NCI-H82 treated with DMSO at 0.1 percent for 48 hours (cell line): ENCODE results near the gene SEC11C.
A peak's percentile ranks its signal among the peaks of the same experiment; 100 is the strongest.
"Not testable (repeated sequence)": the region's sequence is repeated elsewhere in the genome, so short reads cannot be mapped to it uniquely, and the experiment has no call there.

Source experiments
- DNase-seq: peaks from one replicate; lab custom pipeline; 2025; ENCODE audit not compliant: unreplicated experiment; lab: John Stamatoyannopoulos, UW

SEC11C gene

DNA sequence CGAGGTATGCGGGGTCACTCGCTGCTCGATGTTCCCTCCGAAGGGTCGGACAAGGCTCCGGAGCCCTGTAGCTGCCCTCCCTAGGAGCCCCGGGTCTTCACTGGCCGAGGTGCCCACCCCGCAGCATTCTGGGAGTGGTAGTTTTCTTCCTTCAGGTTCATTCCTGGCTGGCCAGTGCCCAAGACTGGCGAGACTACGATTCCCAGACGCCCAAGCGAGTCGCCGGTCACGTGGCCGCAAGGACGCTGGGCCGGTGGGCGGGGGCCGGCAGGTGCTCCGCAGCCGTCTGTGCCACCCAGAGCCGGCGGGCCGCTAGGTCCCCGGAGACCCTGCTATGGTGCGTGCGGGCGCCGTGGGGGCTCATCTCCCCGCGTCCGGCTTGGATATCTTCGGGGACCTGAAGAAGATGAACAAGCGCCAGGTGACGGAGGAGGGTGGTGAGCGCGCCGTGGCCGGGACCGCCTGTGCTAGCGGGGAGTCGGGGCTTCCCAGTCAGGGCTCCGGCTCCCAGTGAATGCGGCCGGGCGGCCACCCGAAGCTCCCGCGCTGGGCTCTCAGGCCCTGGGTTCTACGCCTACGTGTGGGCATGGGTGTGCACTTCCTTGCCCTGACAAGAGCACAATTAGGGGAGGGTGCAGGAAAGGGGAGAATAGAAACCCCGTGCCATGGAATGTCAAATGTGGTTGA lies at the start of gene SEC11C:
TSS of gene SEC11C (plus strand) at position 270 of the 687 bp plus-strand sequence. CDS start at position 335, 65 bp downstream.
- peak; percentile 95 for DNase-seq

DNA sequence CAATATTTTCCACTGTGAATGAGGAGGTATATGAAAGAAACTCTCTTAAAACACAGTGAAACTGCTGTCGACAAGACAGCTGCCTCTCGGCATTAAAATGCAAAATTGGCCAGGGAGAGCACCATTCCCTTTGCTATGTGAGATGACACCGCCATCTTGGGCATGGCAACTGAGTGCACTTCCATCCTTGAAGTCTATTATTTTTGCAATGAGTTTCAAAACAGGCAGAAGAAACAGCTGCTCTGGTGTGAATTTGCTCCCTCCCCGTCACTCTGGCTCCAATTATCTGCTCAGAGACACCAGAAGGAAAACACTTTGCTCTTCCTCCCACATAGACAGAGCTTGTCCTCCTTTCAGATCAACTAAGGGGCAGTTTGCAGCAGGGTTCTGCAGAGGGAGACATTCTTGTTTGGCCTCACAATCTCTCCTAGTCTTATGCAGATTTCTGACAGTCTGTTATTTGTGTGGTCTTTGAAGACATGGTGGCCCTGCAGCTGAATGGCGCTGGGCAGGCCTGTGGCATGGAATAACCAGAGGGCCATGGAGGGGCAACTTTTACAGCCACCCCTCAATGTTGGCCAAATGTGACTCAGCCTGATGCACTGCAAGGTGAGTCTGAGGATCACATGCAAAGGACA lies 48.6 kb upstream of the SEC11C start:
- no peak for DNase-seq

DNA sequence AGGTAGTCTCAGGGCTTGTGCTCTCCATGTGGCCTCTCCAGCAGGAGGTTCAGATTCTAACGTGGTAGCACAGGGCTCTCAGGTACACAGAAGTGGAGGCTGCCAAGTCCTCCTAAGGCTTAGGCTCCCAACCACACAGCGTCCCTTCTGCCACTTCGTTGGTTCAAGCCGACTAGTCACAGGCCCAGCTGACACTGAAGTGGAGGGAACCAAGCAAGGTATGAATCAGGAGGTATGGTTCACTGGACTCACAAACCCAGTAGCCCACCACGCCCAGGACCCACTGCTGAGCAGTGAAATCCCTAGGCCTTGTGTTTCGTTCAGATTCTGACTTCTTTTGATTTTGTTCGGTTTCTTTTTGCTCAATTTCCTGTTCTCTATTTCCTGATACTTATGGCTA lies 46.0 kb upstream of the SEC11C start:
- no peak for DNase-seq

DNA sequence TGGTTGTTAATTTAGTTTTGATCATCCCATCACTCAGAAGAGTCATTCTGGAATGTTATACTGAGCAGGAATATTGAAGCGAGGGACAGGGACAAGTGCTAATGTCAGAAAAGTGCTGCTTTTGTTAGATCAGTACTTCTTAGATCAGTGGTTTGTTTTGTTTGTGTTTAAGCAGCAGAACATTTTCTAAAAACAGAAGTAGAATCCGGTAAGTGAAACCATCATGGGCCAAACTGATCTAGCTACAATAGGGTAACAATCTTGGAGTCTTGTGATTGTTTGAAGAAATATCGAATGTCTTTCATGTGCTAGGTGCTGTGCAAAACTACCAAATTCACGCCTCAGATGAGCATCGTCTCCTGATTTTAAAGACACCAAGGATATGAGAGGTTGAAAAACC lies 45.1 kb upstream of the SEC11C start:
- no peak for DNase-seq

DNA sequence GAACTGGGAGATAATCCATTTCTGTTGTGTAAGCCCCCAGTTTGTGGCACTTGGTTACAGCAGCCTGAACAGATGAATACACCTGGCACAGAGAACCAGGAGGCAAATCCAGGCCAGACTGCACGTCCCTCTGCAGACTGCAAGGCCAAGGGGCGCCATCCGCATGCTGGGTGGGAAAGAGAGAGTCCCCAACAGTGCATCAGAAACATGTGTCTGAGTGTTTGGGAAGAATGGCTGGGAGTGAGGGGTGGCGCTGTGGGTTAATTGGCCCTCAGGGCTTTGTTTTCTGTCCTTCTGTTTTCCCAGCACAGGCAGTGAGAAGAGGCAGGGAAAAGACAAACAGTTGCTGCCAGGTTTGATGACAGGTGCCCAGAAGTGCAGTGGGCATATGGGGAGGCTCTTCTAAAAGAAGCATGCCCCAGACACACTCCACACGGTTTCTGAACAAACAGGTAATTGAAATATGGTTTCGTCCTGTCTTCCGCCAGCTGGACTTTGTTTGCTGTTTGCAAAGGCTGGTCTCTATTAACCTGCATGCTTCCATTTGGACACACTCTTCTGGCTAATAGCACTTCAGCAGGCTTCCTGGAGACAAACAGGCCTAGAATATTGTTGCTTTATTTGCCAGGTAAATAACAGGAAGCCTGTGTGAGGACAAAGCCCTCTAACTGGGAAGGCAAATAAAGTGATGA lies 43.4 kb upstream of the SEC11C start:
- DNase-seq = no peak

DNA sequence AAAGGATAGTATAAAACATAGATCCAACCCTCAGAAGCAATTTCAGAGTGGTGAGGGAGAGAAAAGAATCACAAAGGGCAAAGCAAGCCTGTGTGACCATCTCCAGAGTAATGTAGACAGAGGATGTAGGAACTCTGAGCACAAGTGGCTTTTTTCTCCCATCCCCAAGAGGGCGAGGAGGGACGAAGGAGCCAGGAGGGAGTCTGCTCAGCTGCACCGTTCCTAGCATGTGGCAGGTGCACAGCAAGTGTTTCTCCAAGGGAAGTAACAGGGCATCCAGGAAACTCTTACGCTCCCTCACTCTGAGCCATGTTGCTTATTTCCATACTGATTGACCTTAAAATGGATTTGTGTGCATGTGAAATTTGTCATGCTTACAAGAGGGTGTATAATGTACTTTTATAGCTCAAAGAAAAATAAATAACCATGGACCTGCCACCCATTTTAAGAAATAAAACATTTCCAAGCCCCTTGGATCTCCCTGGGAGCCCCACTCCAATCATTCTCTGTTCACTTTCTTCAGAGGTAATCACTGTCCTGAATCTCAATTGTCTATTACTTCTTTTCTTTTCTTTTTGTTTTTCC lies 37.8 kb upstream of the SEC11C start:
- DNase-seq = no peak

DNA sequence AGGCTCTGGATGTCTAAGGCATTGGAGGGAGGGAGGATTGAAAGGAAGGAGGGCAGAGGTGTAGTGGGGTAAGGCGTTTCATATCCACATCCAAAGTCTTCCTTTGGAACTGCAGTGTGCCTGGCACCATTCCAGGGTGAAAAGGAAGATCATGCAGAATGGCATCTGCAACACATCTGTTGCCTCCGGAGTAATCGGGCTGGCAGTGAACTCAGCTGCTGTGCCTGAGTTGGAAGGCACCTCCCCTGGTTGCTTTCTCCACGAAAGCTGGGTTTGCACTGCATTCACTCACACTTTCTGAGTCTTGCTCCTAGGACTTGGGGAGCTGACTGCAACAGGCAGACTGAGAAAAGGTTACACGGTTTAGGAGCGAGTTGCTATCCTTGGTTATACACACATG lies 30.3 kb upstream of the SEC11C start:
- DNase-seq = no peak

DNA sequence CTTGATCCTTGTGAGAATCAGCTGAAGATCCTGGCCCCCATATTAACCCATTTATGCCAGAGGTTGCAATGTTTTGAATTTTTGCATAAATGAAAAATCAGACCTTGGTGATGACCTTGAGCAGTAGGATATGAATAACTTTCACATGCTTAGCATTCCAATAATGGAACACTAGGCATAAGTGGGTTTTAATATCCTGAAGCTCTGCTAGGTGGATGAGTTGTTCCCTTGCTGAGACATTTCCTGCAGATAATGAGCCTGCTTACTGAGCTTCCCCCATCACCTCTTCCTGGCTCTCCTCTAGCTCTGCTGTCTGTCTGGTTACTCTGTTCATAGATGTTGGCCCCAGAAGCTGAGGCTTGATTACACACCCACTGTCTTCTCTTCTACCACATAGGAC lies 25.5 kb upstream of the SEC11C start:
- DNase-seq = no peak

DNA sequence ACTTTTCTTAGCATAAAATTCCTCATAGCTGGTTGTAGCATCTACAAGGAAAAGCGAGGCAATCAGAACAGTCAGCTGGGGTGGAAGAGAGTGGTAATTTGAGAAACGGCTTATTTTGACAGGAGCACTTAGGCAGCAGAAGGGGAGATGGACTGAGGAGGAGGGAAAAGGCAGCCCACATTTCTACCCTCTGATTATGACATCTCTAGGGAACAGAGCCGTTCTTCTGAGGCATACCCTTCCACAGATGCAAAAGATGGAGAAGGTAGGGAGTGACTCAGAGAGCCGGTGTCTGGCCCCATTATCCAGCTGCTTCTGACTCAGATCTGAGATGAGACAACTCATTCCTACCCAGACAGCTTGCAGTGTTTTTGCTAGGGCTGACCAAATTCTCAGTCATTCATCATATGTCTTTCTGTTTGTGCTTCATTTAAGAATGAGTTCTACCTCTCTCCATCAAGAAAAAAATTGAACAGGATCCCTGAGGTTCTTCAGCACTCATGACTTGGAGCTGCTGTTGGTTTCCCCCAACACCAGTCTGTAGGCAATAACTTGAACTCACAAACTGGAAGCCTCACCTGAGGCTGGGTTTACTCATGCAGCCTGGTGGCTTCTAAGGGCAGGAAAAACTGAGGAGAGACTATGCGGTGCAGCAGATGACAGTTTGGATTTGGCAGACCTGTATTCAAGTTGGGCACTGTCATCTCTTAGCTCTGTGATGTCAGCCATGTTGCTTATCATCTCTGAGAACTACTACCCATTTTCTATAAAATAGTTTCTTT lies 15.9 kb upstream of the SEC11C start:
- no peak for DNase-seq

DNA sequence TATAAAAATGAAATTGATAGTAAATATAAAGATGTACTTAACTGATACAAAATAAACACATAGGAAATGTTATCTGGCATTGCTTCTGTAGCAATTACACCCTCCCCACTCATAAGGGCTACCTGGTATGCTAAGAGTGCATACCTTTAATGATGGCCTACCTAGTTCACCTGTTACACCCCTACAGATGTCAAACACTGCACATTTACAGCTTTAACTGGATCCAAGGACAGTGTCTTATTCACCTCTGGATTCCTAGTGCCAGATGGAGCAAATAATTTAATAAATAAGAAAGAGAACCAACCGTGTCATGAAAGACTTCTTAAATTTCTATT lies 15.3 kb upstream of the SEC11C start:
- no peak for DNase-seq

DNA sequence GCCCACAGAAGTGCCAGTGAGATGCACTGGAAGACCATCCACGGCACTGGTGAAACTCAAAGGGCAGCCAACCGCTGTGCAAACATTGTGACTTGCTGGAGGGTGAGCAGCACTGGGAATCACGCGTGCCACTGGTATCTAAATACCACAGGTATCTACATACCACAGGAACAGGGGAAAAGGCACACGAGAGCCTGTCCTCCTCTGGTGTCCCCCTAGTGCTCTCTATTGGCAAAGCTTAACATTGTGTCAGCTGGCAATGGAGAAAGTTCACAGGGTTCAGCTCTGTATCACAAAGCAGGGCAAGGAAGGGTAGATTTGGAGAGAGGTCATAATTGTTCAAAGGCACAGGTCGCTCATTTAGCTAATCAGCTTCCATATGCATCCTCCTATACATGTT lies 12.6 kb upstream of the SEC11C start:
- no peak for DNase-seq

DNA sequence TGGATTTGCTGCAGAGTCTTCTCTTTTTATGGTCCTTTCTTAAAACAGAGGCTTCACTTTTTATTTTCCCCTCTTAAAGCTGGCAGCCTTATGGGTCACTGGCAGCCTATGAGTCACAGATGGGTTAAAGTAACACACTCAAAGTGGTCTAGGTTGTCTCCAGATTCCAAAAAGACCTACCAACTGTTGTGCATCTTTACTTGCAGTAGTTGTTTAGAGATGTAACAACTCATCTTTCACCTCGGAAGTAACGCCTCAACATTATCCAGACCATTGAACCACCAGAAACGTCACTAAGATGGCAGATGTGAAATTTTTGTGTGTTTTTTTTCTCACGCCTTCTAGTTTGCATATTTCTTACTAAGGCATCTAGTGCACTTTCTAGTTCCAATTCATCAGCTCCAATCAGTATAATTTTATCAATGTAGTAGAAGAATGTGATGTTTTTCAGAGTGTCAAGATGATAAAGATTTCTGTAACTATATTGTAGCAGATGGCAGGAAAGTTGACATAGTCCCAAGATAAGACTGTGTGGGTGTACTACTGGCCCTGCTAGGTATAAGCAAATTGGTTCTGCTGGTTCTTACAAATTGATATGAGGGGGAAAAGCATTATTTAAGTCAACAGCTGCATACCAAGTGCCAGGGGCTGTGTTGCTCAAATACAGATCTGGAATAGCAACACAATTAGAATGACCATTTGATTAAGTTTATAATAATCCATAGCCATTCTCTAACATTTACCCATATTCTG lies 9.6 kb upstream of the SEC11C start:
- no peak for DNase-seq

DNA sequence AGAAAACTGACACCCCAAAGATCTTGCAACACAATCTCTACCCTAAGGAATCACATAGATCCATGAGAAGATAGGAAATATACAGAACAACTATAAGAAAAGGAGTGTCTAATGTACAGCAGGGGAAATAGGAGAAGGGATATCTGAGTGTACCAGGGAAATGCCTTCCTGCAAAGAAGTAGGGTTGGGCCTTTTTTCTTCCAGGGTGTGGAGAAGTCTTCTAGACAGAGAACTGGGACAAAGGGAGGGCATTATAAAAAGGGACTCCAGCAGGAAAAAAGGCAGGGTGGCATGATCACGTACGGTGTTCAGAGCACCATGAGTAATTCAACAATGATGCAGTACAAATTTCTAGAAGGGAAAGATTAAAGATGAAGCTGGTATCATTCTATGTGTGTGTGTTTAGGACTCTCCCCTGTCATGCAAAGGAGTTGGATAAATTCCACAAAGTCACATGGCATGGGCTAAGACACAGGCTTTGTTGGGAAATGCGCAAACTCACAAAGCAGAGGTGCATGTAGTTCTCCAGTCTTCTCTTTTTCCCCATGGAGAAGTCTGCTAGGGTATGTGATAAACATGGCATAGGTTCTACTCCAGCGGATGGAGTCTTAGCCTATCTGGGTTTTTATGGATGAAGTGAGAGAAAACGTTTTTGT lies 6.7 kb upstream of the SEC11C start:
- DNase-seq = no peak

DNA sequence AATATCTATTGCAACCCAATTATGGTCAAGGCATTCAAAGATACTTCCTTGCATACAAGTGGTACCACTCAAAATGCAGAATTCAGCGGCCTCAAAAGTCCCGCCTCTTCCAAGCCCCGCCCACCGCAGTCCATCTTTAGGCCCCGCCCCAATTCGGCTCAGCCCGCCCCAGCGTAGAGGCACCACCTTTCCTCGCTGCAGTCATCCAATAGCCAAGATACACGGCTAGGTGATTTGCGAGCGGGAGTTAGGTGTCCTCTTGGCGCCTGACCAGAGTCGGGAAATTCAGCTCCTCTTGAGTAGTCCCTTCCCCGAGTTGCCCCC lies 431 bp upstream of the SEC11C start:
- DNase-seq = peak; percentile 95

DNA sequence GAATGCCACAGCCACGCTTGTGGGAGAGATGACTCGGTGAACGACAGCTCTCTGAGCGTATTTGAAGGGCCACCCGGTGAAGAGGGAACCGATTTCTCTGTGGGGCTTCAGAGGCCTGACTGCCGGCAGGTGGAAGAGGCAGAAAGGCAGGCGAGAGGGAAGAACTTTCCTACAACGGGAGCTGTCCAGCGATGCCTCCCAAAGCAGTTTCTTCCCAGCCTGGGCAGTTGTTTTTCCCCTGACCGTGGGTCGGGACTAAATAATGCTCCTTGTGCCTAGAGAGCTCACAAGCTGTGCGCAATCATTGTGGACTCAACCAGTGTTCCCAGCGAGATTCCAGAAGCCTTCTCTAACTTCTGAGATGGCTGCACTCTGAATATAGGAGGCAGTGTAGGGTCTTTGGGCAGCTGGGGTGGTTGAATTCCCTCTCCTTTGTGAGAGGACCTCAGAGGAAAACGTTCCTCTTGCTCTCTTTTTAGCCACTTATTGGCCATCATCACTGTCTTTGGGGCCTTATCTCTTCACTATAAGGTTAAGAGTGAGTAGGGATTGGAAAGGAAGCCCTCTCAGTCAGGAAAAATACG lies 710 bp downstream of the SEC11C start:
- no peak for DNase-seq

DNA sequence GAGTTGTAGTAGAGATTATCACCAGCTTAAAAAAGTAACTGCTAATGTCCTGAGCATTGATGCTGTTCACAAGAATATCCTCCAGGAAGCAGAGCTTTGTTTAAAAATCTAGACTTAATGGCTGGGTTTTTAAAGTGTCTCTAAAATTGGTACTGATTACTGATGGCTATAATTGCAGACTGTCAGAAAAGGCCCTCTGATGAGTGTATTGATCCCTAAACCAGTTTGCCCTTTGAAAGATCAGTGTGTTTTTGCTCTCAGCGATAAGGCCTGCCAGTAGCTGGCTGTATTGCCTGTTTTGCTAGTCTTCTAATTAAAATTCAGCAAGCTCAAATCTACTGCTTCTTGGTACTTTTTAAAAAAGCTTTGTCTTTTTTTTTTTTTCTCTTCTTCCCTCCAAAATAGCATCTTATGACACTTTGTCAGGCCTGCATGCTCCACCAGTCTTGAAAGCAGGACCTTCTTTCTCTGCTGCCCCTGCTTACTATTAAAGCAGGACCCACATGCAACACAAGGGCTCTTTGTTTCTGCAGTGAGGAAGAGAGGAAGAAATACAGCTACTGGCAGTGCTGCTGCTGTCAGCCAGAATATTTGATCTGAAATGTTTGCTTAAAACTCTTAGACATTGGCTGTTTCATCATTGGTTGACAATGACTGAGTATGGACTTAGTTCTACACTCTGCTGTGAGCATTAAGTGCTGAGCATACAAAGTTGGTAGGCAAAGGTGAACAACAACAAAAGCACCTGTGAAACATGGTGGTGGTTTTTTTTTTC lies 1.8 kb downstream of the SEC11C start:
- DNase-seq = no peak

DNA sequence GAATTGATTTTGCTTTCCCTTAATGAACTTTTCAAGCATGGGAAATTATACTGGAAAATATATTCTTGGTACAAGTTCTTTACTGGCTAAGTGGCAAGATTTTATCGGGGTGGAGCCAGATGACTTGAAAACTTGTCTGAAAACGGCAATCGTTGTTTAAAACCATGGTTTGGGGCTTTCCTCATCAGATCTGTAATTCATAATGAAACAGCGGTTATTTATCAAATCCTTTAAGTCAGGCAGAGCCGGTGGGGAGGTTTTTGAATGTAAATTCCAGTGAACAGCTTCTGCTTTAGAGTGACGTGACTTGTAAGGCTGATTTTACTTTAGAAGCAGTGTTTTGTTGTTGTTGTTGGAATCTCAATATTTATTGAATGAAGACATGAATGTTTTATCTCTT lies 2.6 kb downstream of the SEC11C start:
- no peak for DNase-seq

DNA sequence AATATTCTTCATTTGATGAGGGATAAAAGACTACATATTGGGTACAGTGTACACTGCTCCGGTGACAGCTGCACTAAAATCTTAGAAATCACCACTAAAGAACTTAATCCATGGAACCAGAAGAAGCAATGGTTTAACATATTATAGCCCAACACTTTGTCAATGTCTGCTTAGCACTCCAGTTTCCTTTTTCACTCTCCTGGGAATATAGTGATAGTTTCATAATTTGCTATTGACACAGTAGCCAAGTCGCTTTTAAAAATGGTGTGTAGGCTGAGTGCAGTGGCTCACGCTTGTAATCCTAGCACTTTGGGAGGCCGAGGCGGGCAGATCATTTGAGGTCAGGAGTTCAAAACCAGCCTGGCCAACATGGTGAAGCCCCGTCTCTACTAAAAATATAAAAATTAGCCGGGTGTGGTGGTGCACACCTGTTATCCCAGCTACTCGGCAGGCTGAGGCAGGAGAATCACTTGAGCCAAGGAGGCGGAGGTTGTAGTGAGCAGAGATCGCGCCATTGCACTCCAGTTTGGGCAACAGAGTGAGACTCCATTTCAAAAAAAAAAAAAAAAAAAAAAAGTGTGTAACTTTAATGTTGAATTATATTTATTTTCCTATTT lies 3.2 kb downstream of the SEC11C start:
- not testable (repeated sequence) for DNase-seq

DNA sequence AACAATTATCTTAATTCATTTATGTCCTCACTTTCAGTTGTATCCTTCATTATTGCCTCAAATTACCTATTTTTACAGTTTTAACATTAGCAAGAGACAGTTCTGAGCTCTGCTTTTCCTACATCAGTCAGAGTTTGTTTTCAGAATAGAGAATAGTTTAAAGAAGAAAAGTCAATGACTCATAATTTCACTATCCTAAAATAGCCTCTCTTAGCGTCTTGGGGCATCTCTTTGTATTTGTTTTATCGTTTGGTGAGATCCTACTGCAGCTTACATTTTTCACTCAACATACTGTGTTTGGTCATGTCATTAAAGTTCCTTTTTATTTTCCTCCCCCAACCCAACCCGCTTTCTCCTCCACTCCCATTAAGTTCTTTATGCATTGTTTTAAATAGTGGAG lies 3.8 kb downstream of the SEC11C start:
- DNase-seq = no peak
